ENCODE data around the gene REEP2.

The REEP2 gene

DNA sequence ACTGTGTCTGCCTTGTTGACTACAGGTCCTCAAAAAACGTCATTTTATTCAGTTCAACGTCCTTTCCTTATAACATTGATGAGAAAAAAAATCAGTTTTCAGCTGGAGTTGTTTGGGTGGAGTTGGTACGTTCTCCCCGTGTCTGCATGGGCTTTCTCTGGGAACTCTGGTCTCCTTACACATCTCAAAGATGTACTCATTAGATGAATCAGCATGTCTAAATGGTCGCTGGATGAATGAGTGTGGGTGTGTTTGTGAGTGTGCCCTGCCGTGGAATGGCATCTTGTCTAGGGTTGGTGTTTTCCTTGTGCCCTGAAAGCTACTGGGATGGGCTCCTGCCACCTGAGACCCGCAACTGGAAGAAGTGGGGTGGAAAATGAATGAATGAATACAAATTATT, 56.5 kb downstream of the REEP2 start:
- TF ChIP-seq, protein P1, sequence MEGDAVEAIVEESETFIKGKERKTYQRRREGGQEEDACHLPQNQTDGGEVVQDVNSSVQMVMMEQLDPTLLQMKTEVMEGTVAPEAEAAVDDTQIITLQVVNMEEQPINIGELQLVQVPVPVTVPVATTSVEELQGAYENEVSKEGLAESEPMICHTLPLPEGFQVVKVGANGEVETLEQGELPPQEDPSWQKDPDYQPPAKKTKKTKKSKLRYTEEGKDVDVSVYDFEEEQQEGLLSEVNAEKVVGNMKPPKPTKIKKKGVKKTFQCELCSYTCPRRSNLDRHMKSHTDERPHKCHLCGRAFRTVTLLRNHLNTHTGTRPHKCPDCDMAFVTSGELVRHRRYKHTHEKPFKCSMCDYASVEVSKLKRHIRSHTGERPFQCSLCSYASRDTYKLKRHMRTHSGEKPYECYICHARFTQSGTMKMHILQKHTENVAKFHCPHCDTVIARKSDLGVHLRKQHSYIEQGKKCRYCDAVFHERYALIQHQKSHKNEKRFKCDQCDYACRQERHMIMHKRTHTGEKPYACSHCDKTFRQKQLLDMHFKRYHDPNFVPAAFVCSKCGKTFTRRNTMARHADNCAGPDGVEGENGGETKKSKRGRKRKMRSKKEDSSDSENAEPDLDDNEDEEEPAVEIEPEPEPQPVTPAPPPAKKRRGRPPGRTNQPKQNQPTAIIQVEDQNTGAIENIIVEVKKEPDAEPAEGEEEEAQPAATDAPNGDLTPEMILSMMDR (IDR thresholded peaks at IDR 0.05; ENCODE audit: low read depth, low read length) = no peak
- H3K4me3 ChIP-seq (ENCODE audit: low read depth, low read length) = no peak overlapping the region
- in situ Hi-C loops (cut with HindIII; ENCODE audit: low sequenced_read_pairs) = no loop called here
- no peak for DNase-seq (ENCODE audit: low read depth, low spot score)

All from astrocyte of the spinal cord (primary cell).